Smooth muscle cell (in vitro differentiated cells): ENCODE measurements around the gene NYNRIN. TPM values are rescaled to one million over a fixed set of nuclear protein-coding genes. Genes with fewer than 3 reads are reported as not detected.
A peak's percentile ranks its signal among the peaks of the same experiment; 100 is the strongest.
"Not testable (repeated sequence)": the region's sequence is repeated elsewhere in the genome, so short reads cannot be mapped to it uniquely, and the experiment has no call there.

Experiments used
- DNase-seq: peaks from one replicate; lab custom pipeline; 2025; ENCODE audit not compliant: unreplicated experiment; lab: John Stamatoyannopoulos, UW
- H2AFZ ChIP-seq: fragments of 200-600 bp; sonication (generic); 2 replicates; pipeline ENCODE4 v1.6.0; 2016; ENCODE audit warnings: antibody characterized with exemption, low read depth, mild to moderate bottlenecking
- H3F3A ChIP-seq: fragments of 200-600 bp; sonication (generic); 2 replicates; pipeline ENCODE4 v1.6.0; 2017; ENCODE audit warnings: antibody characterized with exemption, low read depth
- H3K27ac ChIP-seq: fragments of 200-600 bp; sonication (generic); 2 replicates; pipeline ENCODE4 v1.5.1; 2016; ENCODE audit warnings: low read depth, mild to moderate bottlenecking
- H3K27me3 ChIP-seq: fragments of 200-600 bp; sonication (generic); 2 replicates; pipeline ENCODE4 v1.6.1; 2016; ENCODE audit warnings: low read depth, mild to moderate bottlenecking
- H3K36me3 ChIP-seq: fragments of 200-600 bp; sonication (generic); 2 replicates; pipeline ENCODE4 v1.5.1; 2016; ENCODE audit warnings: low read depth
- H3K4me1 ChIP-seq: fragments of 200-600 bp; sonication (generic); 2 replicates; pipeline ENCODE4 v1.5.1; 2016; ENCODE audit warnings: low read depth
- H3K4me2 ChIP-seq: fragments of 200-600 bp; sonication (generic); 2 replicates; pipeline ENCODE4 v1.6.0; 2016; ENCODE audit warnings: mild to moderate bottlenecking
- H3K4me3 ChIP-seq: fragments of 200-600 bp; sonication (generic); 2 replicates; pipeline ENCODE4 v1.5.1; 2016; ENCODE audit warnings: mild to moderate bottlenecking
- H3K79me2 ChIP-seq: fragments of 200-600 bp; sonication (generic); 2 replicates; pipeline ENCODE4 v1.6.0; 2016; ENCODE audit warnings: low read depth, mild to moderate bottlenecking
- H3K9ac ChIP-seq: fragments of 200-600 bp; sonication (generic); 2 replicates; pipeline ENCODE4 v1.6.0; 2016; ENCODE audit warnings: low read depth
- H3K9me3 ChIP-seq: fragments of 200-600 bp; sonication (generic); replicated peaks from 2 replicates; pipeline ENCODE4 v1.5.1; 2016; ENCODE audit warnings: low read depth
- H4K20me1 ChIP-seq: fragments of 200-600 bp; sonication (generic); 2 replicates; pipeline ENCODE4 v1.6.0; 2016; ENCODE audit warnings: low read depth
- CTCF ChIP-seq: fragments of 200-600 bp; sonication (generic); IDR thresholded peaks from 2 replicates; pipeline ENCODE4 v1.5.1; 2017; ENCODE audit warnings: borderline replicate concordance, mild to moderate bottlenecking, antibody characterized with exemption; ENCODE audit not compliant: insufficient read depth, poor library complexity, severe bottlenecking
- WGBS: methylation state at CpG from one replicate; pipeline ENCODE4 v1.1.7; 2016; ENCODE audit warnings: low lambda C conversion rate; 5-methylcytosine and 5-hydroxymethylcytosine counted together
- polyA plus RNA-seq: library from polyadenylated mRNA; unstranded; fragments of >200 nt; fragmentation: Nextera tagmentation; extraction: Ambion mirVana; gene quantifications from 2 replicates; pipeline ENCODE4 v1.2.1, GENCODE V29; 2016
- total RNA-seq: library from RNA; depleted of rRNA; stranded (reverse); fragments of >200 nt; gene quantifications from 2 replicates; pipeline ENCODE4 v1.2.3, GENCODE V29; 2014

The NYNRIN gene
- total and polyA plus RNA-seq, 2 experiments from 2014 or later, result 30.3 to 38.0 TPM

DNA sequence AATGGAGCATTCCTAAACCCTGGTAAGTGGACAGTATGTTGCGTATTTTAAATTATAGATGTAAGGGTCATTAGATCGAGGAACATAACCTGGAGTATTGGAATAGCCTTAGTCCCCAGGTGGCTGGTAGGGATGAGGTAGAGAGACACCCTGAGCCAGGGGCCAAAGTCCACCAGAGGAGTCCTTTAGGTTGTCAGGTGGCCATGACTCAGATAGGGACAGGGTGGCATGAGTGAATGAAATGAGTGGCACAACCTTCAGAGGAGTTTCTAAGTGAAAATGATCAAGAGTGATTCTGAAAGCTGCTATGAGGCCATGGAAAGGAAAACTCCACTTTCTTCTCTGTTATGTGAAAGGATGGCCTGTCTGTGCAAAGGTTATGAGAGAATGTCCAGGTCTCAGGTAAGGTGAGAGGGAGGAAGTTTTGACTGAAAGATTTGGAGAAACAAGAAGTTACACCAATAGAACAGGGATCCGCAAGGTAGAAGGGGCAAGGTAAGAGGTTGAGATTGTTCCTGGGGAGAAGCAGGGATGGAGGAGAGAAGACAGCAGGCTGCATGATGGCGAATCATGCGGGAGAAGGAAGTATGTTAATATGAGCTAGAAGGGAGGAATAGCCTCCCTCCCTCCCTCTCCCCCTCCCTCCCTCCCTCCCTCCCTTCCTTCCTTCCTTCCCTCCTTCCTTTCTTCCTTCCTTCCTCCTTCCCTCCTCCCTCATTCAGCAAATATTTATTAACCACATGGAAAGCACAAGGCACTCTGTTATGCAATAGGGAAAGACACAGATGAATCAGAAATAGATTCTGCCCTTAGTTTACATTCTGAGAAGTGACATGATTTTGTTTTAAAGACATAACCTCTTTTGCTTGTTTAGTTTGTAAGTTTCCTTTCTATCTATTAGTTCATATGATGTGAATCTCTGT is 45.0 kb upstream of the NYNRIN start:
- no peak for TF ChIP-seq CTCF
- Histone ChIP-seq H3K9ac (no peak overlapping the region), H4K20me1 (no peaks in the 10 kb centered on the region), H3K27ac (peak overlapping the region; percentile 33), H3K4me2 (no peak overlapping the region), H3K4me3 (no peak overlapping the region), H3K4me1 (no peaks in the 10 kb centered on the region), H3K9me3 (no peaks in the 10 kb centered on the region), H3K79me2 (no peaks in the 10 kb centered on the region), H3F3A (no peaks in the 10 kb centered on the region), H3K27me3 (peaks cover 46% of the 10 kb centered on the region), H2AFZ (no peak overlapping the region), H3K36me3 (no peaks in the 10 kb centered on the region)
- no peak for DNase-seq
- WGBS, result 52% methylated on average over 5 of the region's 5 CpGs

GRCh38 chr14:24354482-24354825 is 44.3 kb upstream of the NYNRIN start:
- DNase-seq, H2AFZ ChIP-seq, H3K9me3 ChIP-seq, H3K4me2 ChIP-seq, H3K4me1 ChIP-seq, H3K36me3 ChIP-seq, H3F3A ChIP-seq, H4K20me1 ChIP-seq, H3K79me2 ChIP-seq, H3K4me3 ChIP-seq, H3K9ac ChIP-seq: not testable (repeated sequence)
- 72% methylated on average over 3 of the region's 3 CpGs for WGBS
- Histone ChIP-seq H3K27ac (peak overlapping the region; percentile 33), H3K27me3 (peaks cover 39% of the 10 kb centered on the region)

DNA sequence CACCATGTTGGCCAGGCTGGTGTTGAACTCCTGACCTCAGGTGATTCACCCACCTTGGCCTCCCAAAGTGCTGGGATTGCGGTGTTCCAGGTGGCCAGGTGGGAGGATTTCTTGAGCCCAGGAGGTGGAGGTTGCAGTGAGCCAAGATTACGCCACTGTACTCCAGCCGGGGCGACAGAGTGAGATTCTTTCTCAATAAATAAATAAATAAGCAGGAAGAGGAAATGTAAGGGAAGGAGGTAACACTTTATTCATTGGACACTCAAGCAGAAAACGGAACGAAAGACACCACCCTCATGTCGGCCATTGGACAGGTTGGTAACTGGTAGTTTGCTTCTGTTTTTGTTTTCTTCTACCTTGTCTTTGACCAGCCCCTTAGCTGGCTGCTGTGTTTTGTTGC is 43.8 kb upstream of the NYNRIN start:
- no peaks in the 10 kb centered on the region for H3F3A ChIP-seq
- no peak overlapping the region for H2AFZ ChIP-seq
- H3K4me1 ChIP-seq, result no peaks in the 10 kb centered on the region
- no peaks in the 10 kb centered on the region for H4K20me1 ChIP-seq
- no peaks in the 10 kb centered on the region for H3K36me3 ChIP-seq
- no peak overlapping the region for H3K4me2 ChIP-seq
- no peak for TF ChIP-seq CTCF
- peaks cover 34% of the 10 kb centered on the region for H3K27me3 ChIP-seq
- no peak overlapping the region for H3K9ac ChIP-seq
- H3K9me3 ChIP-seq, result no peaks in the 10 kb centered on the region
- H3K4me3 ChIP-seq, result no peak overlapping the region
- no peak for DNase-seq
- 91% methylated on average over 7 of the region's 7 CpGs for WGBS
- H3K79me2 ChIP-seq, result no peaks in the 10 kb centered on the region
- H3K27ac ChIP-seq, result no peak overlapping the region

GRCh38 chr14:24356208-24356607 is 42.6 kb upstream of the NYNRIN start:
- H4K20me1 ChIP-seq, result no peaks in the 10 kb centered on the region
- no peaks in the 10 kb centered on the region for H3K79me2 ChIP-seq
- H3K9me3 ChIP-seq, result no peaks in the 10 kb centered on the region
- H3K4me2 ChIP-seq, result no peak overlapping the region
- H3K4me3 ChIP-seq, result no peak overlapping the region
- no peaks in the 10 kb centered on the region for H3K36me3 ChIP-seq
- H3K27me3 ChIP-seq, result peaks cover 22% of the 10 kb centered on the region
- H2AFZ ChIP-seq, result no peak overlapping the region
- H3F3A ChIP-seq, result no peaks in the 10 kb centered on the region
- H3K4me1 ChIP-seq, result no peaks in the 10 kb centered on the region
- no peak for DNase-seq
- H3K9ac ChIP-seq, result no peak overlapping the region
- 75% methylated on average over 4 of the region's 4 CpGs for WGBS
- H3K27ac ChIP-seq, result no peak overlapping the region
- TF ChIP-seq CTCF, result no peak
